ENCODE data around the gene GPR107. TPM values are rescaled to one million over a fixed set of nuclear protein-coding genes. Genes with fewer than 3 reads are reported as not detected.

The GPR107 gene
- total and polyA plus RNA-seq, 8 donors = 5.1 to 19.8 (median 15.1) TPM

DNA sequence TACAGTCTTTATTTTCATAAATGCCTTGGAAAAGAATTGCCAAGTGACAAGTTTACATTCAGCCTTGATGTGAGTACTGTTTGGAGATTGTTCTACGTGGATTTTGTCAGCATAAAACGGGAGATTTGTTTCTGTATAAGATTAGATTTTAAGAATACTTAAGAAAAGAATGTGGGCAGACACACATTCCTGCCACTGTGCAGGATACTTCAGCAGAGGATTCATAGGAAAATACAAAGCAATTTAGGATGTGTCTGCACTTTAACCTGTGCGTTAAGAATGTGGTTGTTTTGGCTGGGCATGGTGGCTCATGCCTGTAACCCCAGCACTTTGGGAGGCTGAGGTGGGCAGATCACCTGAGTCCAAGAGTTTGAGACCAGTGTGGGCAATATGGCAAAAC lies 37.2 kb downstream of the GPR107 start:
- FAIRE-seq = no peak
- ATAC-seq = no peak
- H3K27ac ChIP-seq = no peak overlapping the region
- no peak overlapping the region for H3K4me3 ChIP-seq
- H3K27me3 ChIP-seq = no peaks in the 10 kb centered on the region
- H3K36me3 ChIP-seq = peaks cover 0 to 25% (median 5%) of the 10 kb centered on the region in 3 donors
- WGBS, 2 donors = 85 to 89% methylated on average over 3 of the region's 3 CpGs
- no peaks in the 10 kb centered on the region for H3K4me1 ChIP-seq
- TF ChIP-seq, protein P1, sequence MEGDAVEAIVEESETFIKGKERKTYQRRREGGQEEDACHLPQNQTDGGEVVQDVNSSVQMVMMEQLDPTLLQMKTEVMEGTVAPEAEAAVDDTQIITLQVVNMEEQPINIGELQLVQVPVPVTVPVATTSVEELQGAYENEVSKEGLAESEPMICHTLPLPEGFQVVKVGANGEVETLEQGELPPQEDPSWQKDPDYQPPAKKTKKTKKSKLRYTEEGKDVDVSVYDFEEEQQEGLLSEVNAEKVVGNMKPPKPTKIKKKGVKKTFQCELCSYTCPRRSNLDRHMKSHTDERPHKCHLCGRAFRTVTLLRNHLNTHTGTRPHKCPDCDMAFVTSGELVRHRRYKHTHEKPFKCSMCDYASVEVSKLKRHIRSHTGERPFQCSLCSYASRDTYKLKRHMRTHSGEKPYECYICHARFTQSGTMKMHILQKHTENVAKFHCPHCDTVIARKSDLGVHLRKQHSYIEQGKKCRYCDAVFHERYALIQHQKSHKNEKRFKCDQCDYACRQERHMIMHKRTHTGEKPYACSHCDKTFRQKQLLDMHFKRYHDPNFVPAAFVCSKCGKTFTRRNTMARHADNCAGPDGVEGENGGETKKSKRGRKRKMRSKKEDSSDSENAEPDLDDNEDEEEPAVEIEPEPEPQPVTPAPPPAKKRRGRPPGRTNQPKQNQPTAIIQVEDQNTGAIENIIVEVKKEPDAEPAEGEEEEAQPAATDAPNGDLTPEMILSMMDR (IDR thresholded peaks at IDR 0.05) = no peak
- intact Hi-C loops (cut with DNase I) = no loop called here
- peak in 1 of 6 donors; percentile 0 for DNase-seq
- no peaks in the 10 kb centered on the region for H3K9me3 ChIP-seq

DNA sequence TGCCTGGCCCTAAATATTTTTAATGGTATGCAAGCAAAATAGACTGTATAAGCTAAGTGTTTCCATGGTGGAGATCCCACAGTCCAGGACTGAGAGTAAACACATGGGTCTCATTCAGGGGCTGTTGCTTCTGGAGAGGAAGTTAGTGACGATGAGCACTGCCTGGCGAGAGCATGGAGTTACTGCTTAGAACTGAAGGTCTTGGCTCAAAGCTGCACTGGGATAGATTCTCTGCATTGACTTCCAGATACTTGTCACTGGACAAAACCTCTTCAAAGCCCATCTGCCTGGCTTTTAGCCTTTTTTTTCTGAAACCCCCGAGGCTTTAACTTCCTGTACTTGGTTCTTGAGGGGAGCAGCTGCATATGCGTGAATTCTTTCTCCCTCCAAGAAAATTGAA lies 39.2 kb downstream of the GPR107 start:
- Histone ChIP-seq H3K27ac (no peak overlapping the region), H3K9me3 (no peaks in the 10 kb centered on the region), H3K36me3 (peaks cover 0 to 20% (median 5%) of the 10 kb centered on the region in 3 donors), H3K27me3 (no peaks in the 10 kb centered on the region), H3K4me1 (no peaks in the 10 kb centered on the region), H3K4me3 (no peak overlapping the region)
- TF ChIP-seq, protein P1 (IDR thresholded peaks at IDR 0.05) = no peak
- no peak for FAIRE-seq
- intact Hi-C loops (cut with DNase I) = no loop called here
- no peak for ATAC-seq
- DNase-seq = no peak
- 90 to 92% methylated on average over 4 of the region's 4 CpGs for WGBS, 2 donors

DNA sequence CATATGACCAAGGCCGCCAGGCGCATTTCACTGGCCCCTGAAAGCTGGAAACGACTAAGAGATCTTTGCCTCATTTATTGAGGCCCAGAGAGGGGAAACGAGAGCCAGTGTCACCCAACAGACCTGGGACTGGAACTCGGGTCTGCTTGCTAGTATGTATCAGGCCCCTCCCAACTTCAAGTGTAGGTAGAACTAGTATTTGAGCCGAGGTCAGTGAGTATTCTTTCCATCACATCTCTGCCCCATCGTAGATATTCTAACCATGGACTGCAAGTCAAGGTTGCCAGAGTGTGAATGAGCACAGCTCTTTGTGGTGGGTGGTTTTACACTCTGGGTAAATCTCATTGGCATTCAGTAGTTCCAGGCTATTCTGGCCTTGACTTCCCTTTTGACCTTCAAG lies 42.2 kb downstream of the GPR107 start:
- Histone ChIP-seq H3K9me3 (no peaks in the 10 kb centered on the region), H3K4me3 (no peak overlapping the region), H3K27ac (no peak overlapping the region), H3K27me3 (no peaks in the 10 kb centered on the region), H3K36me3 (peaks cover 0 to 33% (median 11%) of the 10 kb centered on the region in 3 donors), H3K4me1 (no peaks in the 10 kb centered on the region)
- TF ChIP-seq, protein P1 (IDR thresholded peaks at IDR 0.05) = no peak
- no peak for ATAC-seq
- WGBS, 2 donors = 75 to 80% methylated on average over 7 of the region's 7 CpGs
- intact Hi-C loops (cut with DNase I) = no loop called here
- DNase-seq = peak in 1 of 6 donors; percentile 14
- no peak for FAIRE-seq

DNA sequence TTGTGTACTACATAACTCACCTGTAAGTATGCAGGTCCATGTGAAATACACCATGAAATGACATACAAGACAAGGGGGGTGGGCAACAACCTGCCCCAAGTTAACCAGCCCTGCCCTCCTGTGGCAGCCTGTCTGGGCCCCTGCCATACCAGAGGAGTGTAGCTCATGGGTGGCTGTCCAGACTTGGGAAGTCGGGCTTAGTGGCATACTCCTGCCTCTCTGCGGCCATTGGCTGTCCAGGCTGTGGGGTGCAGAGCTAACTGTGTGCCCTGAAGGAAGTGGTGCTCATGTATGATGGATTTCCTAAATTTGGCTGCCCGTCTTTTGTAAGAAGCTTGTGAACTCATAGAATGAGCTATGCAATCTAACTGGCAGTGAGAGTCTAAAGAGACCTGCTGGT lies 47.0 kb downstream of the GPR107 start:
- TF ChIP-seq, protein P1 (IDR thresholded peaks at IDR 0.05) = no peak
- peaks cover 0 to 41% (median 14%) of the 10 kb centered on the region in 3 donors for H3K36me3 ChIP-seq

DNA sequence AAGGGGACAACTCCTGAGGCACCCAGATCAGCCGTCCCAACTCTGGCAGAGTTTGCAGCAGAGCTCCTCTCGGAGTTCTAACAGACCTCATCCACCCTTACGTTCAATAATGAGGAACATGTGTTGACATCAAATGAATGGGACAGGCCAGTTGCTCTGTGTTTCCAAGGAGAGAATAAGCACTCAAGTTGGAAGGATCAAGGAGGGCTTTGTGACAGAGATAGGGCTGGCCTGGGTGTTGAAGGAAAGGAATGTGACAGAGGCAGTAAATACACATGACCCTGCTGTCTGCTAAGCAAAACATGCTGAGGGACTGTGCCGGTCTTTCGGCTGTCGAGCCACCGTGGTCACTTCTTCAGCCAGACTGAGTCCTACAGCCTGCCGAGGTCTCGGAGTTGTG lies 48.2 kb downstream of the GPR107 start:
- Histone ChIP-seq H3K4me1 (no peaks in the 10 kb centered on the region), H3K4me3 (no peak overlapping the region), H3K9me3 (no peaks in the 10 kb centered on the region), H3K27ac (no peak overlapping the region), H3K27me3 (no peaks in the 10 kb centered on the region), H3K36me3 (peaks cover 0 to 41% (median 14%) of the 10 kb centered on the region in 3 donors)
- intact Hi-C loops (cut with DNase I) = loop anchor here in 1 of 3 donors (5.0 kb wide), 1 partner anchor 135 kb away; no protein-coding TSS in a partner anchor
- FAIRE-seq (no peak), ATAC-seq (no peak), DNase-seq (no peak)
- TF ChIP-seq, protein P1 (IDR thresholded peaks at IDR 0.05) = no peak
- 95 to 97% methylated on average over 9 of the region's 9 CpGs for WGBS, 2 donors

More for the DNA sequence above, 47.0 kb downstream of the GPR107 start:
- DNase-seq (peak in 1 of 6 donors; percentile 27), ATAC-seq (no peak), FAIRE-seq (no peak)
- Histone ChIP-seq H3K4me1 (no peaks in the 10 kb centered on the region), H3K27me3 (no peaks in the 10 kb centered on the region), H3K27ac (no peak overlapping the region), H3K4me3 (no peak overlapping the region), H3K9me3 (no peaks in the 10 kb centered on the region)
- intact Hi-C loops (cut with DNase I) = loop anchor here in 1 of 3 donors (5.0 kb wide), 1 partner anchor 137 kb away; no protein-coding TSS in a partner anchor
- 93 to 95% methylated on average over 3 of the region's 3 CpGs for WGBS, 2 donors

All from pancreas (tissue), 10 donors.